HG03439 (cell line): ENCODE measurements around the gene DCHS2.
A peak's percentile ranks its signal among the peaks of the same experiment; 100 is the strongest.

Experiments used
- ATAC-seq: cut with Tn5 transposase; IDR thresholded peaks from one replicate; pipeline ENCODE4 v1.9.1; 2021; ENCODE audit warnings: mild to moderate bottlenecking, moderate library complexity; ENCODE audit not compliant: unreplicated experiment

DCHS2 gene

DNA sequence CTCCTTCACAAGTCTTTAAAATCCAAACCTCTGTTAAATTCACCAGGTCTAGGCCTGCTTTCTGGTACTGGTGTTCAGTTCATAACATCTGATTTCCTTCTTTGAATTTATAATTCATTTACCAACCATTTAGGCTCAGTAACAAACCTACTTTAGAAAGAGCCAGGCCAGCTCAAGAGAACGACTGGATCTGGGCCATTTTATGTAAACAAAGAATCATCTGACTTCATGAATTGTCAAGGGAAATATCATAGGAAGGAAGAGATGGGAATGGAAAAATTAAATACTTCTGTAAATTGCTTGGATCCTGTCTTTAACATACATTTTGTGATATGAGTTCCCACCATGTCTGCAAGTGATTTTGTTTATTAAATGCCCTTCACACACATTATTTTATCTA, 36.5 kb downstream of the DCHS2 start:
- ATAC-seq, result no peak

DNA sequence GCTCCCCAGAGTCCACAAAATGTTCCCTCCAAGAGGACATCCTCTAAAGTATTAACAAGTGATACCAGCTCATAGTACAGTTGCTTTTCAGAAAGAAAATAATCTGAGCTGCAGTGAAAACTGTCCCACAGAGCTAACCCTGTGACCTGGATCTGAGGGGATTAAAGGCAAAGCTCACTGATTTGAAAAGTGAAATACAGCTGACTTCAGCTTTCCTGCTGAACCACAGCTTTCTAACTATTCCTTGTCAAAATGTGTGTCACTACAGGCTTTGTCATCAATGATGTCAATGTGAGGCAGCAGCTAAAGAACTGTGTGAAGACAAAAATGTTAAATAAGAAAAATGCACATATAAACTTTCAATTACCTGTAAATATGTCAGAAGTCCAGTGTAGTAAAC, 36.9 kb downstream of the DCHS2 start:
- ATAC-seq, result no peak

DNA sequence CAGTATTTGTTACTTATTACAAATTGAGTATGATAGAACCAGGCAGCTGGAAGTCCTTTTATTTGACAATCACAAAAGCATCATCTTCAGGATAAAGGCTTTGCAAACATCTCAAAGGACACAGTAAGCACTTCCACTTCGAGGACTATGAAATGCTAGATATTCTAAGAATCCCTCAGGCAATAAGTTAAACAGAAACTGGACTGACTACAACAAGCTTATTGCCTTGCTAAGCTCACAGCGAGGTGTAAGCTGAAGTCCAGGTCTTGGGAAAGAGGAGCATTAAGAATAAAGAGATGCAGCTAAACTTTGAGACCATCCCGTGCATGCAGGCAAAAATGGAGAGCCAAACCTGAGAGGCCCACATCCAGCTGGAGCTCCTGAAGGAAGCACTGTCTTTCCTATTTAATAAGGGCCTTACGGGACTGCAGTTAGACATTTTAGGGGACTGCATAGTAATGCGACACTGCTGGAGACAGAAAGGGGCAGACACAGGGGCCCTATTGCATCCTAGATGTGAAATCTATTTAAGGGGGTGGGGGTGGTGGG, 38.7 kb downstream of the DCHS2 start:
- ATAC-seq, result no peak

DNA sequence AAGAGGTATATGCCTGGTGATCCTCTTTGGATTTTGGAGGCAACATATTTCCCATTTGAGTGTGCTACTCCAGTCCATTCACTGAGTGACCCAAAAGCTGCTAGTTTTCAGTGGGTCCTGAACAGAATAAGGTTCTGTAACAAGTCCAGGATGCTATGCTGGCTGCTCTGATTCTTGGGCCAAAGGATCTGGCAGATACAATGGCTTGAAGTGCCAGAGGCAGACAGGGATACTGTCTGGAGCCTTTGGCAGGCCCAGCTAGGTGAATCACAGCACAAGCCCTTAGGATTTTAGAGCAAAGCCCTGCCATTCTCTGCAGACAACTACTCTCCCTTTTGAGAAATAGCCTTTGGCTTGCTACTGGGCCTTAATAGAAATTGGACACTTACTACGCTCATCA, 40.6 kb downstream of the DCHS2 start:
- no peak for ATAC-seq

DNA sequence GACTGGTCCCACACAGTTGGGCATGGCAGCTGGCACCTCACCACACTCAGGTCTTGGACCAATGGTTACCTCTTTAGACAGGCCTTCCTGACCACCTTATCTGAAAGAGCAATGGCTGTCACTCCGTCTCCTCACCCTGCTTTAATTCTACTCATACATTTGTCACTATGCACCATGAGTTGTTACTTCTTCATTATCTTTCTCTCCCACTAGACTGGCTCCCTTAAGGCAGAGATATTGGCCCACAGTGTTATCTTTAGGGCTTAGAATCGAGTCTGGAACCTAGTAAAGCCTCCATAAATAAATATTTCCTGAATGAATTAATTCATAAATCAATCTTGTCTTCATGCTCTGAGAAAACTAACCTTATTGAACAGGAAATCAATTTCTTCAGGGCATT, 46.6 kb downstream of the DCHS2 start:
- no peak for ATAC-seq

DNA sequence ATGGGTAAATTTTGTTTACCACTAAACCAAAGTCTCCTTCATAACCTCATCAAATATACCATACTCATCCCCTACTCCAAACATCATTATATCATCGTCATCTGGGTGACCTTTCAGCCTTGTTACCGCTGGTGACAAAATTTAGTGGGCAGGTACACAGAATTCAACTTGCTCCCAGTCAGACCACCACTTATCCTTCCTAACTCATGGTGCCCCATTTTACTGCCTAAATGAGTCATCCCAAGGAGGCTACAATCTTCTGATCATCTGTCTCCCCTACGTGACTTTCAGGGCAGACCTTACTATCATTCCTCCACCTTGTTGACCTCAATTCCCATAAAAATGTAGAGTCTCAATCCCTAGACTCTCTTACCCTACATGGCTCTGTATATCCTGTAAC, 49.6 kb downstream of the DCHS2 start:
- no peak for ATAC-seq

DNA sequence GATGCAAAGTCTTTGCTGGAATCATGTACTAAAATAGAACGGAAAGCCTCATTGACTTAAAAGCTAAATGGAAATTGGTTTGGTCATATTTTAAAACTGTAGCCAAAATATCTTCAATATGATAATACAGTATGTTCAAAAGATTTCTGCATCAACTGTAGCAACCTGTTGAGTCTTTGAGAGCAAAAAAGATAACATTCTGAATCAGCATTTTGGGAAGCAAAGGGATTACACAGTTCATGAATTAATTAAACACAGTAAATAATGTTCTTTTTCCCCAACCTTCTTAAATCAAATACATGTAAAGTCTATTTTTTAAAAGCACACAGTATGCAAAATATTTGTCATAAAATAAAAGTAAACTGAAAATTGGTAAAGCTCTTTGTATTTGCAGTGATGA, 50.5 kb downstream of the DCHS2 start:
- no peak for ATAC-seq

- ATAC-seq, result no peak
These were observed 52.4 kb downstream of the DCHS2 start for GRCh38 chr4:154439224-154439623.

GRCh38 chr4:154435895-154436294, 55.7 kb downstream of the DCHS2 start:
- no peak for ATAC-seq

- no peak for ATAC-seq
These were observed 58.1 kb downstream of the DCHS2 start for GRCh38 chr4:154433543-154433942.

- no peak for ATAC-seq
These were observed 62.4 kb downstream of the DCHS2 start for GRCh38 chr4:154429176-154429575.

DNA sequence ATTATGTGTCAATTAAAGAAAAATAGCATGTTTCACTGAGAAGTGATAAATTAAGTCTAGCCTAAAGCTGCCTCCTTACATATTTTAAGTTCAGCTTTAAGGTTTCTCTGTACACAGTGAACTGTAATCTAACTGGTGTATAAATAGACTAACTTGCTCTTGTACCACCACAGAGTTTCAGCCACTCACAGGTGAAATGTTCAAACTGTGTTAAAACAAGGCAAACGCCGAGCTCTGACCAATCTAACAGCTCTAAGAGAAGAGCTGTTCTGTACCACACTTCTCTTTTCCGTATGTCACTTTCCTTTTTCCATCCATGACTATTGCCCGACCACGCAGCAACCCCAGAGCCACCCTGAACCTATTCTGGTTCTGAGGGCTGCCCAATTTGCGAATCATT, 64.5 kb downstream of the DCHS2 start:
- no peak for ATAC-seq

DNA sequence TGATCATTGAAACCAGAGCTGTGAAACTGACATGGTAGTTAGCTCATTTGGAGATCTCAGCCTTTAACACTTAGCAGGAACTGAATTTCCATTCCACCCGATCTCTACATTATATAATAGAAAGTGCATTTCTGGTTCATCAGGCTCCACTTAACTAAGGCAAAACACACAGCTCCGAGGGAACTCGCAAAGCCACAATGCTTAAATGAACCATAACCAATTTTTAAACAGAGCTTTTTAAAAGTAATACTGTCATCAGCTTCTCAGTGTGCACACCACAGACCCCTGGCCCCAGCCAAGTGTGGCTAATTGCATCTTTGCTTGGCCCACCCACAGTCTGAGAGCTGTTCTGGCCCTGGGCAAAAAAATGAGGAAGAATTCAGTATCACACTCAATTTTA, 66.1 kb downstream of the DCHS2 start:
- no peak for ATAC-seq

DNA sequence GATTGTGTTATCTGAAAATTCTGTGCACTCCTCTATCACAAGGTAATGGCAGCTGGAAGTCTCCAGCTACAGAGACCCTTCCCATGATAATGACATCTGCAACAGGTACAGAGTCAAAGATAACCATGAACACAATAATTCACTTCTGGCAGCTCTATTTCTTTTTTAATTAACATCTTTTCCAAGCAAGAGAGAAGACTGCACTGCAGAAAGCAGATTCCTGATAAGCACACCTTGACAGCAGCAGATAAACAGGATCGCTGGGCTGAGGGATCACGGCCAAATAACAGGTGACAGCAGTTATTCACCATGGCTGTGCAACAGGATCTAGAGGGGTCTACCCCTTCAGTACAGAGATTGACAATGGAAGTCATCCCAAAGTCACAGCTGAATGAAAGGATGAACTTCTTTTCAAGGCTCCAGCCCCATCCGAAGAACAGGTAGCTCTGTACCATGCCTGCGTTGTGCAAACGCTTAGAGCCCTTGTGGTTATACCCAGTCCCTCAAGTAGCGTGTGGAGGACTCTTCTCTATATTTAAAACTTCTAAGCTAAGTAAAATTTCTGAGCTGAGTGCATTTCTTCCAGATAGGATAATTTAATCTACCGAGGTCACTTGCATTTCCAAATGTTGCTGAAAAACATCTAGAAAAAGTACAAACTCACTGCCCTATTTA, 66.7 kb downstream of the DCHS2 start:
- ATAC-seq, result no peak

DNA sequence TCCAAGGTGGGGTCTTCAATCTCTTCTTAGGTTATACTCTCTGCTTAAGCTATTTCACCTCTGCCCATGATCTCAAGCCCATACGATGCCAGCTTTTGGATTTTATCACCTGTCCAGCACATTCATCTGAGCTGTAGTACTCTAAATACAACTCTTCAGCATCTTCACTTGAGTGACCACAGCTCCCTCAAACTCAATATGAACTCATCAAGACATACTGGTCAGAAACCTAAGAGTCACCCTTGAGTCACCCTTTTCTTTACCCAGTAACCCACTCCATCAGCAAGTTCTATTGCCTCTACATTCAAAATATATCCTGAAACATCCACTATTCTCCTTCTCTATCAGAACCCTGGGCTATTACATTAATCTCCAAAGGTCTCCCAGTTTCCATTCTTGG, 69.4 kb downstream of the DCHS2 start:
- ATAC-seq, result no peak

DNA sequence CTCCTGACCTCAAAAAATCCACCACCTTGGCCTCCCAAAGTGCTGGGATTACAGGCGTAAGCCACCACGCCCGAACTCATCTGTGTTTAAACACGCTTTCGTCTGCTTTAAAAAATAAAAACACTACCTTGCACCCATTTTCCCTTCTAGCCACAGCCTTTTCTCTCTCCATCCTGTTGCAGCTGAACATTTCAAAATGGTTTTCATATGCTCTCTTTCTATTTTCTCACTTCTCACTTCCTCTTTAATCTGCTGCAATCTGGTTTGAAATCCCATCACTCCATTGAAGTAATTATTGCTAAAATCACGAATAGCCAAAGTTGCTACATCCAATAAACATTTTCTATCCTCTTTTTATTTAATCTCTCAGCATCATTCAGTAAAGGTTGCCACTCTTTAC, 70.0 kb downstream of the DCHS2 start:
- ATAC-seq, result no peak

- peak; percentile 4 for ATAC-seq
These were observed 74.3 kb downstream of the DCHS2 start for GRCh38 chr4:154417373-154417673.

DNA sequence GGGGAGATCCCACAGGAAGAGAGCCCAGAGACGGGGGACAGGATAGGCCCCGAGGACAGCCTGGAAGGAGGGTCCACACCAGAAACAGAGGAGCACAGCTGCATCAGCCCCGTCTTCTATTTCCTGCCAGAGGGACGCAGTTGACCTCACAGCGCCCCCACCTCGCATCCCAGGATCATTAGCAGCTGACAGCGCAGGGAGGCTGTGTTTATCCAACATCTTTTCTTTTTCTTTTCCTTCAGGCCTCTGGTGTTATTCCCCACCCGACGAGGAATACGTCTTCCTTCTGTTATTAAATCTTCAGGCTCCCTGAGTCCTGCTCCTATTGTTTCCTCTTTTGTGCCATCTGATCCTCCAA, 75.4 kb downstream of the DCHS2 start:
- ATAC-seq, result peak; percentile 34

DNA sequence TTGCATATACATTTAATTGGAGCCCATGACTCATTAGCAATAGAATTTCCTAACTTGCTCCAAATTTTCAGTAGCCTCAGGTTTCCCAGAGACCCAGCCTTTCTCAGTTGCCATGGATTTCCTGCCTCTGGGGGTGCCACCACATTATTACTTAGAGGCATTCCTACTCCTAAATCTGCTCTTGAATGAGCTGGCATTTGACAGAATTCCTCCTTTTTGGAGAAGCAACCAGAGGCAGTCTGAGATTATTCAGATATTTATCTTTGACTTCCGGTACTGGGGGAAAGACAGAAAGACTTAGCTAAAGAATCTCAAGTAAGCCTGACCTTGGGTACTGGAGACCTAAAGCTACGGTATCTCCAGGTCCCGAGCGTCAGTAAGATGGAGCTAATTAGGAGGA, 76.3 kb downstream of the DCHS2 start:
- no peak for ATAC-seq

GRCh38 chr4:154414796-154415195, 76.8 kb downstream of the DCHS2 start:
- no peak for ATAC-seq

DNA sequence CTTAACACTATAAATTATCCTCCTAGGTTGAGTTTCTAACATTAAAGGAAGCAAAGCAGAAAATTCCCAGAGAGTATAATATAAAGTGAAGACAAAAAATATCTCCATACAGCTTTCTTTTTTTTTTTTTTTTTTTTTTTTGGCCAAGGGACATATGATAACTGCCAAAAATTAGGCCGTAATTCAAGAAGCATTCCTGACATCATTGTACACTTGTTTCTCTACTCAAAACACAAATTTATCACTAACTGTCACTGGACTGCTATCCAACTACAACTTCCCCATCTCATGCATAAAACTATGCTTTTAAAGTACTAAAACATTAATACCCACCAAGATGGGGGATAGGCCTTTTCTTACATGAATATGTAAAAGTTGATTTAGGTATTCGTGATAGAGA, 77.2 kb downstream of the DCHS2 start:
- no peak for ATAC-seq

GRCh38 chr4:154407443-154407842, 84.2 kb downstream of the DCHS2 start:
- no peak for ATAC-seq

GRCh38 chr4:154406018-154406795, 85.4 kb downstream of the DCHS2 start:
- no peak for ATAC-seq
